Activated CD8-positive, alpha-beta T cell treated with anti-CD3 and anti-CD28 coated beads for 36 hours (primary cell): Measurements from ENCODE around the gene NACAD. TPM values are rescaled to one million over a fixed set of nuclear protein-coding genes. Genes with fewer than 3 reads are reported as not detected.
A peak's percentile ranks its signal among the peaks of the same experiment; 100 is the strongest.

Experiments
- ATAC-seq: fragments of 200-7000 bp; cut with Tn5 transposase; one replicate; pipeline ENCODE4 v1.10.0; 2021; ENCODE audit warnings: mild to moderate bottlenecking, moderate library complexity
- CTCF ChIA-PET: fragments of 350-600 bp; sonication (Branson Sonifier 250); formaldehyde crosslinking; loops from one replicate; lab custom pipeline; 2021; ENCODE audit warnings: antibody characterized with exemption; lab: Charles Lee
- POLR2A ChIA-PET: fragments of 350-600 bp; sonication (Branson Sonifier 250); formaldehyde crosslinking; loops from one replicate; lab custom pipeline; 2021; ENCODE audit warnings: antibody characterized with exemption; lab: Charles Lee
- DNase-seq: peaks from one replicate; pipeline ENCODE4 v3.0.0-alpha.2; 2020
- H3K27ac Mint-ChIP-seq: one replicate; pipeline ENCODE4 v1.8.0; 2021; ENCODE audit warnings: mild to moderate bottlenecking, mixed read lengths
- H3K27me3 Mint-ChIP-seq: one replicate; pipeline ENCODE4 v1.8.0; 2021; ENCODE audit warnings: mixed read lengths
- H3K36me3 Mint-ChIP-seq: one replicate; pipeline ENCODE4 v1.8.0; 2021; ENCODE audit warnings: low read depth, mixed read lengths
- H3K4me1 Mint-ChIP-seq: one replicate; pipeline ENCODE4 v1.8.0; 2021; ENCODE audit warnings: low read depth, mixed read lengths
- H3K4me3 Mint-ChIP-seq: one replicate; pipeline ENCODE4 v1.8.0; 2021; ENCODE audit warnings: mild to moderate bottlenecking, moderate library complexity, mixed read lengths
- H3K9me3 Mint-ChIP-seq: one replicate; pipeline ENCODE4 v1.8.0; 2021; ENCODE audit warnings: mixed read lengths
- intact Hi-C: fragments of 100-400 bp; cut with micrococcal nuclease; formaldehyde crosslinking; loops from one replicate; pipeline ENCODE4 v1.10.0; 2022
- total RNA-seq, 2 experiments: library from RNA; stranded (reverse); gene quantifications; one replicate each; pipeline ENCODE4 v1.2.3, GENCODE V29; 2021
- TF ChIP-seq, protein P1 (sequence below): fragments of 200-600 bp; IDR thresholded peaks from one replicate; pipeline ENCODE4 v1.8.0; 2022; ENCODE audit warnings: antibody characterized with exemption, mild to moderate bottlenecking

NACAD gene
- total RNA-seq, 2 experiments from 2014 or later = 0.31 to 0.50 TPM

DNA sequence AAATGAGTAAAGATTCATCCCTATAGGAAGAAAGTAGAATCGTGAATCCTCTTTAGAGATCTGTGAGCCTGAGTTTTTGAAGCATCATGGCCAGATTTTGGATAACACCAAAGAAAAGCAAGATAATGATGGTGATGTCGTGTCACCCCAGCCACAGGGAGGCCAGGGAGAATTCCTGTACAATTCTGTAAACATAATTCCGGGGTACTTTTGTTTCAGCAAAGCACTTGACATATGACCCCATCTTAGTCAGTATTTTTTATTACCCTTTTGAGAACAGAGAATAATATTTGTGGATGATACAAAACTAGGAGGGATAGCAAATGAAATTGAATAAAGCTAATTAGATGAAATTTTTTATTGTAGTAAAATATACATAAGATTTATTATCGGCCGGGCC is 33.8 kb downstream of the NACAD start:
- Mint-ChIP-seq H3K4me3 (no peak overlapping the region), H3K27me3 (no peaks in the 10 kb centered on the region), H3K36me3 (peaks cover 26% of the 10 kb centered on the region), H3K4me1 (peaks cover 53% of the 10 kb centered on the region), H3K27ac (peak overlapping the region; percentile 3), H3K9me3 (no peaks in the 10 kb centered on the region)
- DNase-seq = no peak
- TF ChIP-seq, protein P1, sequence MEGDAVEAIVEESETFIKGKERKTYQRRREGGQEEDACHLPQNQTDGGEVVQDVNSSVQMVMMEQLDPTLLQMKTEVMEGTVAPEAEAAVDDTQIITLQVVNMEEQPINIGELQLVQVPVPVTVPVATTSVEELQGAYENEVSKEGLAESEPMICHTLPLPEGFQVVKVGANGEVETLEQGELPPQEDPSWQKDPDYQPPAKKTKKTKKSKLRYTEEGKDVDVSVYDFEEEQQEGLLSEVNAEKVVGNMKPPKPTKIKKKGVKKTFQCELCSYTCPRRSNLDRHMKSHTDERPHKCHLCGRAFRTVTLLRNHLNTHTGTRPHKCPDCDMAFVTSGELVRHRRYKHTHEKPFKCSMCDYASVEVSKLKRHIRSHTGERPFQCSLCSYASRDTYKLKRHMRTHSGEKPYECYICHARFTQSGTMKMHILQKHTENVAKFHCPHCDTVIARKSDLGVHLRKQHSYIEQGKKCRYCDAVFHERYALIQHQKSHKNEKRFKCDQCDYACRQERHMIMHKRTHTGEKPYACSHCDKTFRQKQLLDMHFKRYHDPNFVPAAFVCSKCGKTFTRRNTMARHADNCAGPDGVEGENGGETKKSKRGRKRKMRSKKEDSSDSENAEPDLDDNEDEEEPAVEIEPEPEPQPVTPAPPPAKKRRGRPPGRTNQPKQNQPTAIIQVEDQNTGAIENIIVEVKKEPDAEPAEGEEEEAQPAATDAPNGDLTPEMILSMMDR = no peak
- intact Hi-C loops = no loop called here
- CTCF ChIA-PET = interaction anchor here (0.6 to 1.6 kb wide), 3 partner anchors 53 to 82 kb away, joined by 3 to 4 read pairs (median 3); no protein-coding TSS in a partner anchor
- ATAC-seq = no peak
- POLR2A ChIA-PET = interaction anchor here (1.0 to 1.7 kb wide), 3 partner anchors 9 to 49 kb away, joined by 3 to 6 read pairs (median 3); no protein-coding TSS in a partner anchor

DNA sequence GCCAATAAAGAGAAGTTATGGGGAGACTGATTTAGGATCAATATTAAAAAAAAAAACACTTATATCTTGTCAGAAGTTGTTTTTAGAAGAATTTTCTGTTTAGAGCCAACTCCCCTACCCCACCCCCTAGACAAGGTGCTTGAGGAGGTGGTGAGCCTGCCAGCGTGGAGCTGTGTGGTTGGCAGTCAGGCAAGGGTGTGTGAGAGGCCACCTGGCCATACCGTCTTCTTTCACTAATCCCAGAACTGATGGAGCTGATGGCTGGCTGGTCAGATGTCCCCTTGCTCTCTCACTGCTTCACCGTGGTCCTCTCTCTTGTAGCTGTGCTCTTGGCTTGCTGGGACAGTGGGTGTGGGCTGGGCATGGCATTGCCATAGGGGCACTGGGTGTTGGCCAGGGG is 34.3 kb downstream of the NACAD start:
- Mint-ChIP-seq H3K4me3 (no peak overlapping the region), H3K9me3 (no peaks in the 10 kb centered on the region), H3K4me1 (peaks cover 49% of the 10 kb centered on the region), H3K36me3 (peaks cover 29% of the 10 kb centered on the region), H3K27me3 (no peaks in the 10 kb centered on the region), H3K27ac (peak overlapping the region; percentile 3)
- ChIA-PET CTCF (interaction anchor here (1.0 to 1.6 kb wide), 2 partner anchors 53 to 81 kb away, joined by 3 to 4 read pairs; no protein-coding TSS in a partner anchor), POLR2A (interaction anchor here (1.0 to 1.7 kb wide), 4 partner anchors 9 to 49 kb away, joined by 3 to 6 read pairs (median 4); no protein-coding TSS in a partner anchor)
- ATAC-seq (no peak), DNase-seq (no peak)
- TF ChIP-seq, protein P1 = no peak
- intact Hi-C loops = no loop called here

DNA sequence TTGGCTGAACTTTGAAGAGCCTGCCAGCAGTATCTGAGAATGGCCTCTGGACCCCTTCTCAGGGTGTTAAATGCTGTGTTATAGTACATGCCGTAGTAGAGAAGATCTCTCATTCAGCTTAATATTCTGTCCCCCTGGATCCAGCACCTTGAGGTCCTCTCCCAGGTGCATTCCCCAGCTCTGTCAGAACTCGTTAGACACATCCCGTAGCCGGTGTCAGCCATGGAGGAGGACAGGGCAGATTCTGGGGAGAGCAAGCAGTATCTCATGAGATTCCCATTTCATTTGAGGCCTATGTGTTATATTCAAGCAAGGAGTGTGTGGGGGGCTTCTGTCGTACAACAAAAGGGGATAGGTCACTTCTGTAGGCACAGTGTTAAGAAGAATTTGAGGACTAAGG is 34.8 kb downstream of the NACAD start:
- Mint-ChIP-seq H3K4me3 (no peak overlapping the region), H3K27me3 (no peaks in the 10 kb centered on the region), H3K36me3 (peaks cover 29% of the 10 kb centered on the region), H3K9me3 (no peaks in the 10 kb centered on the region), H3K4me1 (peaks cover 48% of the 10 kb centered on the region), H3K27ac (no peak overlapping the region)
- POLR2A ChIA-PET = interaction anchor here (1.6 kb wide), 1 partner anchor 12 kb away, joined by 4 read pairs; no protein-coding TSS in a partner anchor
- intact Hi-C loops = no loop called here
- ATAC-seq (no peak), DNase-seq (no peak)
- CTCF ChIA-PET = interaction anchor here (1.6 kb wide), 1 partner anchor 52 kb away, joined by 4 read pairs; no protein-coding TSS in a partner anchor
- TF ChIP-seq, protein P1 = no peak

DNA sequence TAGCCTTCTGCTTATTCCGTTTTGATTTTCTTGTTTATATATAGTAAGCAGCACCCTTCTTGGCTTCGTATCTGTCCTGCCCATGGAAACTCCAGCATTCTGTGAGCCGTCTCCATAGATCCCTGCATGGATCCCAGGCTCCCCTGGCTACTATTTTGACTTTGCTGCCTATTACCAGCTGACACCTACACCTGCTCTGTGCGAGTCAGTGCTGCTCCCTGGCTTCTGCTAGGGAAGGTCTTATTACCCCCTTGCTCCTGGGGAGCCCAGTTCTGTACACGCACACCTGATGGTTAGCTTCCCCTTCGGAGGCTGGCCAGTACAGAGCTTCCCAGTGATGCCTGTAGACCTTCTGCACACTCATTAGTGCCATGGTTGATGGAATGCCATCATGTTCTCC is 35.4 kb downstream of the NACAD start:
- no peaks in the 10 kb centered on the region for H3K9me3 Mint-ChIP-seq
- H3K27ac Mint-ChIP-seq = no peak overlapping the region
- ATAC-seq (no peak), DNase-seq (no peak)
- H3K4me3 Mint-ChIP-seq = no peak overlapping the region
- TF ChIP-seq, protein P1 = no peak
- H3K27me3 Mint-ChIP-seq = no peaks in the 10 kb centered on the region
- peaks cover 48% of the 10 kb centered on the region for H3K4me1 Mint-ChIP-seq
- ChIA-PET CTCF (interaction anchor here (0.7 kb wide), 1 partner anchor 11 kb away, joined by 3 read pairs; no protein-coding TSS in a partner anchor), POLR2A (interaction anchor here (1.0 to 1.6 kb wide), 3 partner anchors 13 to 73 kb away, joined by 3 to 4 read pairs (median 3); no protein-coding TSS in a partner anchor)
- peaks cover 27% of the 10 kb centered on the region for H3K36me3 Mint-ChIP-seq
- intact Hi-C loops = no loop called here

DNA sequence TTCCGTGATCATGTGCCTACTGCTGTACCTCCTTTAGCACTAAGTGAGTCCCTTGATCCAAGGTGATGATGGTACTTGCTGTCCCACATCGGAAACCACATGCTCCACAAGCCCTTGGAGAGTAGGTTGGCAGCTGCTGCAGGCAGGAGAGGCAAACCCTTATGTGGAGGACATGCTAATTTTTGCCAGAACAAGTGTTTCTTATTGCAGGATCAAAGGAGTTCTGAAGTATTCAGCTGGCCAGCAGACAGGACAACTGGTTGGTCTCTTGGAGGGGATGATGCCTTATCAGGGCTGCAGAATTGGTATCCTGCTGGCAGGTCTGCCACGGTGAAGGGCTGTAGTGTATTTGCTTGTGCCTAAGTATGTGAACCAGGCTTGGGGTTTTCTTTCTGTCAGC is 36.8 kb downstream of the NACAD start:
- TF ChIP-seq, protein P1 = no peak
- Mint-ChIP-seq H3K9me3 (no peaks in the 10 kb centered on the region), H3K4me3 (no peak overlapping the region), H3K36me3 (peaks cover 24% of the 10 kb centered on the region), H3K27me3 (no peaks in the 10 kb centered on the region), H3K27ac (peak overlapping the region; percentile 1), H3K4me1 (peaks cover 44% of the 10 kb centered on the region)
- POLR2A ChIA-PET = interaction anchor here (1.2 to 1.4 kb wide), 2 partner anchors 60 to 67 kb away, joined by 3 read pairs; no protein-coding TSS in a partner anchor
- CTCF ChIA-PET = no interaction called here
- intact Hi-C loops = no loop called here
- ATAC-seq = no peak
- DNase-seq = no peak
